Fibroblast of the aortic adventitia (primary cell): ENCODE data around the gene PFKFB4. TPM values are rescaled to one million over a fixed set of nuclear protein-coding genes. Genes with fewer than 3 reads are reported as not detected.
A peak's percentile ranks its signal among the peaks of the same experiment; 100 is the strongest.

ENCODE experiments used
- DNase-seq: peaks from one replicate; pipeline ENCODE4 v3.0.0-alpha.2; 2010; ENCODE audit warnings: low read depth
- H3K4me3 ChIP-seq: 2 replicates; pipeline ENCODE4 v1.5.1; 2011; ENCODE audit warnings: low read depth, mild to moderate bottlenecking, control low read depth, low read length, moderate library complexity
- CTCF ChIP-seq: IDR thresholded peaks from 2 replicates; pipeline ENCODE4 v1.5.1; 2011; ENCODE audit warnings: mild to moderate bottlenecking, low read length, control low read depth, inconsistent platforms; ENCODE audit not compliant: insufficient read depth
- total RNA-seq: library from RNA; depleted of rRNA; stranded (reverse); fragments of >200 nt; gene quantifications from 2 replicates; pipeline ENCODE4 v1.2.3, GENCODE V29; 2012; ENCODE audit warnings: low replicate concordance

PFKFB4 gene
- total RNA-seq, 1 donor, result 4.7 TPM

- TF ChIP-seq CTCF, result no peak
- DNase-seq, result peak; percentile 86
- H3K4me3 ChIP-seq, result no peak overlapping the region
Observed at GRCh38 chr3:48598323-48599076, 41.9 kb upstream of the PFKFB4 start.

- TF ChIP-seq CTCF, result no peak
- no peak overlapping the region for H3K4me3 ChIP-seq
- no peak for DNase-seq
Observed at GRCh38 chr3:48597408-48597800, 40.8 kb upstream of the PFKFB4 start.

- DNase-seq, result no peak
- TF ChIP-seq CTCF, result no peak
- H3K4me3 ChIP-seq, result no peak overlapping the region
Observed at GRCh38 chr3:48596676-48597407, 40.2 kb upstream of the PFKFB4 start.

- no peak for TF ChIP-seq CTCF
- H3K4me3 ChIP-seq, result no peak overlapping the region
- no peak for DNase-seq
Observed at GRCh38 chr3:48596157-48596556, 39.6 kb upstream of the PFKFB4 start.

GRCh38 chr3:48595526-48596121 lies 39.0 kb upstream of the PFKFB4 start:
- no peak for TF ChIP-seq CTCF
- peak; percentile 75 for DNase-seq
- H3K4me3 ChIP-seq, result peak overlapping the region; percentile 6

GRCh38 chr3:48595075-48595525 lies 38.5 kb upstream of the PFKFB4 start, which contains the start of gene COL7A1:
Gene COL7A1 (minus strand): TSS chr3:48595329. CDS start chr3:48595159, 170 bp downstream.
- TF ChIP-seq CTCF, result no peak
- peak within 1 kb of the TSS; percentile 61 for H3K4me3 ChIP-seq
- DNase-seq, result no peak
